NCI-H1105 treated with DMSO at 0.1 percent for 48 hours (cell line): Measurements from ENCODE around the gene IL20.
"Not testable (repeated sequence)": the region's sequence is repeated elsewhere in the genome, so short reads cannot be mapped to it uniquely, and the experiment has no call there.

ENCODE experiments used
- DNase-seq: peaks from one replicate; lab custom pipeline; 2025; lab: John Stamatoyannopoulos, UW

IL20 gene

DNA sequence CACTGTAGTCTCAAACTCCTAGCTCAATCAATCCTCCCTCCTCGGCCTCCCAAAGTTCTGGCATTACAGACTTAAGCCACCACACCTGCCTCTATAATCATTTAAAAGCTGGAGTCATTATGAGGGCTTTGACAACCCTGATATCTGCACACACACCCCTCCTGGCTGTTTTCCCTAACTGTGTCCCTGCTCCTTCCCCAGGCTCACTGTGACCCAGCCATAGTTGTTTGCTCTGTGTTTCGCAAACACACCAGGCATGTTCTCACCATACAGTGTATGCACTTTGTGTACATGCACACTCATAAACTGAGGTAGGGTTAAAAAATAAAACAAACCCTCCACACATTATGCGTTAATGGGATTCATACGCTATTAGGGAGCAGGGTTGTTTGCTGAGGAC is 21.8 kb upstream of the IL20 start:
- DNase-seq: no peak

DNA sequence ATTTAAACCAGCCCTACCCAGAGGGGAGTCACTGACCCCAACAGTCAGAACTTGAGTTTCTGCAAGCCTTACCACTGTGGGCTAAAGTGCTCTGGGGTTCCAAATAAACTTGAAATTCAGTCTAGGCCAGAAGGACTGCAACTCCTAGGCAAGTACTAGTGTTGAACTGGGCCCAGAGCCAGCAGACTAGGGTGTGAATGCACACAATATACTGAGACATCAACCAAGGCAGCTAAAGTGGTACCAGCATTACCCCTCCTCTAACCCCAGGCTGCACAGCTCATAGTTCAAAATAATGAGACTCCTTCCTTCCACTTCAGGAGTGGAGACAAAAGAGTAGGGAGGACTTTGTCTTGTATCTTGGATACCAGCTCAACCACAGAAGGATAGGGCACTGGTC is 18.9 kb upstream of the IL20 start:
- no peak for DNase-seq

DNA sequence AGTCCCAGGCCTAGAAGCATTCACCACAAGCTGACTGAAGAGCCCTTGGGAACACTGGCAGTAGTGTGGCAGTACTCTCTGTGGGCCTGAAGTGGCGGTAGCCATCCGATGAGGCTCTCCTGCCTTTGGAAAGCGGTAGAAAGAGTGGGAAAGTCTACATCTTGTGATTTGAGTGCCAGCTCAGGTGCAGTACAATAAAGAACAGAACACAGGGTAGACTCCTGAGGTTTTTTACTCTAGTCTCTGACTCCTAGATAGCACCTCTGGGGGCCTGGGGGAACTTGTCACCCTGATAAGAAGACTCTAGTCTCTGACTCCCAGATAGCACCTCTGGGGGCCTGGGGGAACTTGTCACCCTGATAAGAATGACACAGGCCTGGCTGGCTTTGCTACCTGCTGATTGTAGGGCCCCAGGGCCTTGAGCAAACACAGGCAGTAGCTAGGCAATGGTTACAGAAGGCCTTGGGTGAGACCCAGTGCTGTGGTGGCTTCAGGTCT is 18.0 kb upstream of the IL20 start:
- DNase-seq: no peak

DNA sequence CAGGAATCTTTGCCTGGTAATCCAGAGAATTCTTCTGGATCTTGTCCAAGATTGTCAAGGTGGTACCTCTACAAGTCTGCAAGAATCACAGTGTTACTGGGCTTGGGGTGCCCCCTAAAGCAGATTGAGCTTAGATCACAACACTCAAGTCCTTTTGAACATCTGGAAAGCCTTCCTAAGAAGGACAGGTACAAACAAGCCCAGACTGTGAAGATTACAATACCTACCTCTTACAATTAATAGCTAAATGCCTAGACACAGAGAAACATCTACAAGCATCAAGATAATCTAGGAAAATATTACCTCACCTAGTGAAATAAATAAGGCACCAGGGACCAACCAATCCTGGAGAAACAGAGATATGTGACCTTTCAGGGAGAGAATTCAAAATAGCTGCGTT is 17.5 kb upstream of the IL20 start:
- DNase-seq: no peak

DNA sequence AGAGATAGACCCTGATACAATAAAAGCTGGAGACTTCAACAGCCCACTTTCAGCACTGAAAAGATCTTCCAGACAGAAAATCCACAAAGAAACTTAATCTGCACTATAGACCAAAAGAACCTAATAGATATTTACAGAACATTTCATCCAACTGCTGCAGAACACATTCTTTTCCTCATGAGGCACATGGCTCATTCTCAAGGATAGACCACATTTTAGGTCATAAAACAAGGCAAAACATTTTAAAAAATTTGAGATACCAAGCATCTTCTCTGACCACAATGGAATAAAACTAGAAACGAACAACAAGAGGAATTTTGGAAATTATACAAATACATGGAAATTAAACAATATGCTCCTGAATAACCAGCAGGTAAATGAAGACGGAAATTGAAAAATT is 15.0 kb upstream of the IL20 start:
- DNase-seq: no peak

DNA sequence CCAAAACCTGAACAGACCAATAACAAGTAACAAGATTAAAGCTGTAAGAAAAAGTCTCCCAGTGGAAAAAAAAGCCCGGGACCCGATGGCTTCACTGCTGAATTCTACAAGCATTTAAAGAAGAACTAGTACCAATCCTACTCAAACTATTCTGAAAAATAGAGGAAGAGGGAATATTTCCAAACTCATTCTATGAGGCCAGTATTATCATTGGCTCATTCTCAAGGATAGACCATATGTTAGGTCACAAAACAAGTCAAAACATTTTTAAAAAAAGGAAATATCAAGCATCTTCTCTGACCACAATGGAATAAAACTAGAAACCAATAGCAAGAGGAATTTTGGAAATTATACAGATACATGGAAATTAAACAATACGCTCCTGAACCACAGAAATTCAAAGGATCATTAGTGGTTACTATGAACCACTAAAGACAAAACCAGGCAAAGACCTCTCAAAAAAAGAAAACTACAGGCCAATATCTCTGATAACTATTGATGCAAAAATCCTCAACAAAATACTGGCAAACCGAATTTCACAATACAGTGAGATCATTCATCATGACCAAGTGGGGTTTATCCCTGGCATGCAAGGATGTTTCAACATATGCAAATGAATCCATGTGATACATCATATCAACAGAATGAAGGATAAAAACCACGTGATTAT is 13.9 kb upstream of the IL20 start:
- DNase-seq: no peak

DNA sequence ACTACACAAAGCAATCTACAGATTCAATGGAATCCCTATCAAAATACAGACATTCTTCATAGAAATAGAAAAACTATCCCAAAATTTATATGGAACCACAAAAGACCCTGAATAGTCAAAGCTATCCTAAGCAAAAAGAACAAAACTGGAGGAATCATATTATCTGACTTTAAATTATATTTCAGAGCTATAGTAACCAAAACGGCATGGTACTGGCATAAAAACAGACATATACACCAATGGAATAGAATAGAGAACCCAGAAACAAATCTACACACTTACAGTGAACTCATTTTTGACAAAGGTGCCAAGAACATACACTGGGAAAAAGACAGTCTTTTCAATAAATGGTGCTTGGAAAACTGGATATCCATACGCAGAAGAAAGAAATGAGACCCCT is 12.8 kb upstream of the IL20 start:
- DNase-seq: not testable (repeated sequence)

DNA sequence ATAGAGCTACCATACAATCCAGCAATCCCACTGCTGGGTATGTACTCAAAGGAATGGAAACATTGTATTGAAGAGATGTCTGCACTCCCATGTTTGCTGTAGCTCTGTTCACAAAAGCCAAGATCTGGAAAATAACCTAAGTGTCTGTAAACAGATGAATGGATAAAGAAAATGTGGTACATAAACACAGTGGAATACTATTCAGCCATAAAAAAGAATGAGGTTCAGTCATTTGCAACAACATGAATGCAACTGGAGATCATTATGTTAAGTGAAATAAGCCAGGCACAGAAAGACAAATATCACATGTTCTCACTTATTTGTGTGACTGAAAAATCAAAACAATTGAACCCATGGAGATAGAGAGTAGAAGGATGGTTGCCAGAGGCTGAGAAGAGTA is 11.7 kb upstream of the IL20 start:
- DNase-seq: not testable (repeated sequence)

DNA sequence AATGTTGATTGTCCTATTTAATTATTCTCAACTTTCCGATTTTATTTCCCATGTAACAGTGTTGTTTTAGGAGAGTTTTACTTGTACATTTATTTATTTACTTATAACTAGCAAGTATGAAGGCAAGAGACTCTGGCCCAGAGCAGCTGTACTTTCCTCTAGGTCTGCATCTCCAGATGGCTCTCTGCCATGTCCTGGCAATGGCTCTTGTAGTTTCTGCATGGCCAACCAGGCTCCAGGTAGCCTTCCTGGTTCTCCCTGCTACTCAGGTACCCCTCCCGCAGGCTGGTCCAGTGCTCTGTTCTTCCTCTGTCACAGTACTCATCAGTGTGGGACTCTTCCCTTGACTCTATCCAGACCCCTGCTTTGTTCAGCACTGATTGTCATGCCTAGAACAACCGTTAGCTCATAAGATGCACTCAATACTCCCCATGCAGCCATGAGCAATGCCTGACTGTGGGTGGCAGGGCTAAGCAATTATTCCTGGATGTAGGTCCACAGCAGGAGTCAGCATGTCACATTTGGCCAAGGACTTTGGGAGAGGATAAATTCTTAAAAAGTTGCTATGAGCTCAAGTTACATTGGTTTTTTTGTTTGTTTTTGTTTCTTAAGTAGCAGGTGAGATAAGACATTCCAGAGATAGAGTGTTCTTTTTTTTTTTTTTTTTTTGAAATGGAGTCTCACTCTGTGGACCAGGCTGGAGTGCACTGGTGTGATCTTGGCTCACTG is 10.9 kb upstream of the IL20 start:
- DNase-seq: no peak

DNA sequence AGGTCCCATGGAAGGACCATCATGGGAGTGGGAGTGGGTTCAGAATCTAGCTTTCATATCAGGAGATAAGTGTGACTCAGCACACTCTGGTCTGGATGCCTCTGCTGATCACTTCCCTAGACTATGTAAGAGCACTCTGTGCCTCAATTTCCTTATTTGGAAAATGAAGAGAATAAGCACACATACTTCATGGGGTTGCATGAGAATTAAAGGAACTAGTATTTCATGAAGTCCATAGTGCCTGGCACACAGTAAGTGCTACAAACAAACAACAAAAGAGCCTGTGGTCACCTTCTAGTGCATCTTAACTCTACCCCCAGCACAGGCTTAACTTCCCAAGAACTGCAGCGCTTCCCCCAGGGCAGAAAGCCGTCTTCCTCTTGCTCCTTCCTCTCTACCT is 9.6 kb upstream of the IL20 start:
- no peak for DNase-seq

DNA sequence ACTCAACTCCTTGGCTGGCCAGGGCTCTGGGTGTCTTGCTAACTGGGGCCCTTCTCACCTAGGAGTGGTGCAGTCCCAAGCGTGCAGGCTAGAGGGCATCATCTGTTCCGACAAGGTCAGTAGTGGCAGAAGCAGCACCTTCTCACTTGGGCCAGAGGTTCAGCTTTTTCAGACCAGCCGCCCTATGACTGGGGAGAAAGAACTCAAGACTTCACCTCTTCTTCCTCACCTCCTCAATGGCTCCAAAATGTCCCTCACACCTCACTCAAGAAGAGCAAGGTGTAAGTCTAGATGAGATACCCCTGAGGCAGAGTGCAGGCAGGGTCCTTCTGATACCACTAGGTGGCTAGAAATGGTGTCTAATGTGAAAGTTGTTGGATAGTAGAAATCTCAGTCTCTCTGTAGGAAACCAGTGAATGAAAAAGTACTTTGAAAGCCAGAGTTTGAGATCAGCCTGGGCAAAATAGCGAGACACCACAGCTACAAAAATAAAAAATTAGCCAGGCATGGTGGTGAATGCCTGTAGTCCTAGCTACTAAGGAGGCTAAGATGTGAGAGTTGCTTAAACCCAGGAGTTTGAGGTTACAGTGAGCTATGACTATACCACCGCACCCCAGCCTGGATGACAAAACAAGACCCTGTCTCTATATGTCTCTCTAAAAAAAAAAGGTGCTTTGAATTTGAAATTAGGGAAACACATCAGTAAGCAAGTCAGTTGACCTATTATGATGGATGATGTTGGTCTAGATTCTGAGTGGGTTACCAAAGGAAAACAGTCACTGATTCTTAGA is 8.6 kb upstream of the IL20 start:
- no peak for DNase-seq

DNA sequence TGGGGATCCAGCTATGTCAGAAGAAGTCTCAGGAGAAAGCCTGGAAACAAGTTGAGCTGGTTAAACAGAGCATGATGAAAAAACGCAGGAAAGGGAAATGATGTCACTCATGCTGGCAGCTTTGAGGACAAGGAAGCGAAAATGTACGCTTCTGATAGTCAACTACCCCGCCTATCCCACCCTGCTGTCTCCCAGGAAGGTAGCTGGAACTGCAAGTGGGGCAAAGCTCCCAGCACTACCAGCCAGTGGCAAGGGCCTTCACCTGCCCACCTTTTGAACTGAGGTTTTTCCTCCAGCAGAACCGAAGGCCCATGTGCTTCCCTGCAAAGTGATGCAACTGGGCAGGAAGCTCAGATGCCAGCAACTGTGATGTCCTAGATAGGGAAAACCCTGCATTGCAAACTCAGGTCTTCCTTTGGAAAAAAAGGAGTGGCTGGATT is 6.3 kb upstream of the IL20 start:
- no peak for DNase-seq

DNA sequence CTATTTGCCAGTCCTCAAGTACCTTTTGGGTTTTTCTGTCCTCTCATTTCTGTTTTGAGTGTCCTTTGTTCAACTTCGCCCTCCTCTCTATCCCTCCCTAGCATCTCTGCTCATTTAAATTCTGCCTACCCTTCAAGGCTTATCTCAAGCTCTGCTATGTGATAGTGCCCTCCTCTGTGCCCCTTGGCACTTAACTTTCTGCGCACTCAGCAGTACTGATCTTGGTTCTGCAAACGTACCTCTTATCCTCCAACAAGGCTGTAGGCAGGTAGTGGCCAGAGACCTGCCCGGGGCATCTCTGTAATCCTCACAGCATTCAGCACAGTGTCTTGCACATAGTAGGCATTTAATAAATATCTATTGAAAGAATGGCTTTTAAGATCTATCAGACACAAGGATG is 5.3 kb upstream of the IL20 start:
- DNase-seq: no peak

DNA sequence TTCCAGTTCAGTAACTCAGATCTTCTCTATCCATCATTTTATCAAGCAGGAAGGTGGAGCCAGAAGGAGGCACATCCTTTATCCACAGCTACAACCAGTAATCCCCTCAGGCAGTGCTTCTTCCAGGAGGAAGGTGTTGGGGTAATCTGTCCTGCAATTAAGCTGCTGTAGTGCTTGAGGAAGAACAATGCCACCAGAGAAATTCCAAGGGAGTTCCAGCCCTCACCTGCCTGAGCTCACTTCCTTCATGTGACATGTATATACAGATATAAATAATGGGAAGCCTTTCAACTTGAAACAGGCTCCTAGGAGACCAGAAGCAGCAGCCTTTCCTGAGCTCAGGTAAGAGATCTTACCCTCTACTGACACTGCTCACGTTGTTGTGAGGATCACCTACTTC is 2.2 kb upstream of the IL20 start:
- no peak for DNase-seq

DNA sequence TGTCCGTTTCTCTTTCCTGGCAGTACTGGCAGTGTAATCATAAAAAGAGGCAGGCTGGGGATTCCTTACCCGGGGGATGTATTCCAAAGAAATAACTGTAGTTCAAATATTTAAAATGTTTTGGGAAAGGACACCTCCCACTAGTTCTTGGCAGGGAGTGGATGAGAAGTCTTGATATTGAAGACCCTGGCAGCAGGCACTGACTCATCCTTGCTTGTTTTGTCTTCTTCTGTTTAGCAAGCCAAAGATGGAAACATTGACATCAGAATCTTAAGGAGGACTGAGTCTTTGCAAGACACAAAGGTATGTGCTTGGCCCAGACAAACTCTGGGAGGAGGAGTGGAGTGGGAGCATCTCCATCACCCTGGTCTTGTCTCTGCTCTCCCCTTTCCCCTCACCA is 639 bp downstream of the IL20 start:
- DNase-seq: no peak

DNA sequence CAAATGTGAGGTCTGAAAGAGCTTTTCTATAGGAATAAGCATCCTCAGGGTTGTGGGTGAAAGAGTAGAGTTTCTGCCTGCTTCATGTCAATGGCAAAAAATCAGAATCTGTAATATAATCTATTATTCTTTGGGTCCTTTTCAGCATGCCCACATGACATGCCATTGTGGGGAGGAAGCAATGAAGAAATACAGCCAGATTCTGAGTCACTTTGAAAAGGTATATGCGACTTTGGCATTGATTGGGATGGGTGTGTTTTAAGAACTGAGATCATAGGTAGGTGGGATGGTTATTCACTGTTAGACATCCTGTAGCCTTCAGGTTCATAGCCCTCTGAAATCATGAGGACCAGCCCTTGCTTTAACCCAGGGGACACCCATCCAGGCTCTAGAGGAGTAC is 1.8 kb downstream of the IL20 start:
- DNase-seq: no peak

DNA sequence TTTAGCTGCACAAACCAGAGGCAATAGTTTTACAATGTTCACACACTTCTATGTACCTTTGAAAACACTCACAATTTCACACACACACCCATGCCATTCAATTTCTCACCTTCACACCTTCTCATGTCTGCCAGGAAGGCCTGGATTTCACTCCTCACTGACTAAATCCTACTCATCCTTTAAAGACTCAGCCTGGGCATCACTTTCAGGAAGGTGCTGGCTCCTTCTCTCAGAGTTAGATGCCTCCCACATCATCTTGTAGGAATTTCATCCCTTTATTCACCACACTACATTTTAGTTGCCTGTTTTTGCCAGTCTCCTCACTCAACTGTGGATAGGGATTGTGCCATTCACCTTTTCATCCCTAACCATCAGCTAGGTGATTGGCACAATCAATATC is 2.3 kb downstream of the IL20 start:
- DNase-seq: no peak

DNA sequence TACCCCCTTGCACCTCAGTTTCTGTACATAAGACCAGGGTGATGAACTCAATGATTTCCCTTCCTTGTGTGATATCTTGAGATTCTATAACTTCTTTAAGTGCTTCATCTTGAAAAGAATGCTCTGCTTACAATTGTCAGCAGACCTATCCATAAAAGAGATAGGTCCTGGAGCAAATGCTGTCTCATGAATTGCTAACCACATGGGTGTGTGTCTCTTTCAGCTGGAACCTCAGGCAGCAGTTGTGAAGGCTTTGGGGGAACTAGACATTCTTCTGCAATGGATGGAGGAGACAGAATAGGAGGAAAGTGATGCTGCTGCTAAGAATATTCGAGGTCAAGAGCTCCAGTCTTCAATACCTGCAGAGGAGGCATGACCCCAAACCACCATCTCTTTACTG is 2.8 kb downstream of the IL20 start:
- no peak for DNase-seq

DNA sequence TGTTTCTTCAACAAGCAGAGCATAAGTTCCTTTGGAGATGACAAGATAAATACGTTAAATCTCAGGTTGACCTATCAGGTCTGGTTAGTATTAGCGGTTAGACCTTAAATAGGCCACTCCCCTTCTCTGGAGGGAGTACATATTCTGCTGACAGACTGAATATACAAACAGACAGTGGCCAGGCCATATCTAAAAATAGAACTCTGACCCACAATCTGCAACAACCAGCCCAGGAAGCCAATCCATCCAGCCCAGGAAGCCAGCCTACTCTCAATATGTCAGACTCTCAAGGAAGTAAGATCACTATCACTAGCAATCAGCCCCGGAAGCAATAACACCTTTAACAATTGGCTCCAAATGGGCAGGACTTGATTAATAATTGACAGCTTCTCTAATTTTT is 6.7 kb downstream of the IL20 start:
- DNase-seq: no peak

DNA sequence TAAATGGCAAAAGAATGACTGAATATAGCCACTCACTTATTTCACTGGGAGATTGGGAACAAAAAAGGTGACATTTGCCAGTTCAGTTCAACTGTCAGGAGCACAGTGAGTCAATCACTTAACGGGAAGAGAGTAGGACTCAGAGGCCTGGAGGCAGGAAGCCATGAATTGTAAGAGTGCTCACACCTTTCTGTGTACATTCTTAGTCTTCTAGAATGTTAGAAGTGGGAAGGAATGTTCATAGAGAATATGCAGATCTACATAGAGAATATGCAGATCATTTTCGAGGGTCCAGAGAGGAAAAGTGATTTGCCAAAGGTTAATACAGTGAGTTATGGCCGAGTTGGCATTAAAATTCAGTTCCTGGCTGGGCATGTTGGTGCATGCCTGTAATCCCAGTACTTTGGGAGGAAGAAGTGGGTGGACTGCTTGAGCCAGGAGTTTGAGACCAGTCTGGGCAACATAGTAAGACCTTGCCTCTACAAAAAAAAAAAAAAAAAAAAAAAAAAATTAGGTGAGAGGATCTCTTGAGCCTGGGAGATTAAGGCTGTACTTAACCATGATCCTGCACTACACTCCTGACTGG is 8.3 kb downstream of the IL20 start:
- no peak for DNase-seq

DNA sequence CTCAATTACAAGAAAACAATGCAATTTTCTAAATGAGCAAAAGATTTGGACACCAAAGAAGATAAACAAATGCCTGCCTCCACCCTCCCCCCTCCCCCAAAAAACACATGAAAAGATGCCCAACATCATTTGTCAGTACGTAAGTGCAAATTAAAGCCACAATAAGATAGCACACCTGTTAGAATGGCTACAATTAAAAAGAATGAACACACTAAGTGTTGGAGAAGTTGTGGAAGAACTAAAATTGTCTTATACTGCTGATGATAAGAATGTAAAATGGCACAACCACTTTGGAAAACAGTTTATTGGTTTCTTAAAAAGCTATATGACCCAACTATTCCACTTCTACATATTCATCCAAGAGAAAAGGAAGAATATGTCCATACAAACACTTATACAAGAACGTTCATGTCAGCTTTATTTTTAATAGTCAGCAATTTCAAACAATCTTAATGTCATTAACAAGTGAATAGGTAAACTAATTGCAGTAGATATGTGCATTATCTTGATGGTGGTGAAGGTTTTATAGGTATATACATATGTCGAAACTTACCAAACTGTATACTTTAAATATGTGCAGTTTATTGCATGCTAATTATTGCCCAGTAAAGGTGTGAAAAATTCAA is 10.4 kb downstream of the IL20 start:
- DNase-seq: no peak

DNA sequence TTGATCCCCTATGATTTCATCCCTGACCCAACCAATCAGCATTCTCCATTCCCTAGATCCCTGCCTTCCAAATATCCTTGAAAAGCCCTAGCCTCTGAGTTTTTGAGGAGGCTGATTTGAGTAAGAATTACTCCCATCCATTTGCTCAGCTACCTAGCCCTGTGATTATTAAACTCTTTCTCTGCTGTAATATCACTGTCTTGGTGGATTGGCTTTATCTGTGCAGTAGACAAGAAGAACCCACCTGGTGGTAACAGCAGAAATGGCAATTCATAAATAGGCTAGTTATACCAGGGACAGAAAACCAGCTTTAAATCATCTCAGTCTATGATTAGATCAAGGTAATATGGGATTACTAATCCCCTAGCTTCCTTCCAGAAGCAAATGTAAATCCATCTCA is 13.0 kb downstream of the IL20 start:
- DNase-seq: no peak
